ENCODE measurements around the gene RCAN2.

The RCAN2 gene

GRCh38 chr6:46453216-46453615 is 38.0 kb downstream of the RCAN2 start:
- peak overlapping the region; percentile 79 for H3K27ac ChIP-seq
- no peak for TF ChIP-seq CTCF (conservative IDR thresholded peaks at IDR 0.05)

- no peak for TF ChIP-seq CTCF (conservative IDR thresholded peaks at IDR 0.05)
- H3K27ac ChIP-seq = peak overlapping the region; percentile 79
These were observed 38.8 kb downstream of the RCAN2 start for GRCh38 chr6:46452312-46452917.

GRCh38 chr6:46451343-46451742 is 39.9 kb downstream of the RCAN2 start:
- TF ChIP-seq CTCF (conservative IDR thresholded peaks at IDR 0.05) = no peak
- H3K27ac ChIP-seq = peak overlapping the region; percentile 79

- TF ChIP-seq CTCF (conservative IDR thresholded peaks at IDR 0.05) = no peak
- H3K27ac ChIP-seq = no peak overlapping the region
These were observed 46.3 kb downstream of the RCAN2 start for GRCh38 chr6:46444772-46445454.

- no peak for TF ChIP-seq CTCF (conservative IDR thresholded peaks at IDR 0.05)
- H3K27ac ChIP-seq = no peak overlapping the region
These were observed 47.6 kb downstream of the RCAN2 start for GRCh38 chr6:46443623-46444022.

GRCh38 chr6:46440641-46441040 is 50.6 kb downstream of the RCAN2 start:
- no peak overlapping the region for H3K27ac ChIP-seq
- no peak for TF ChIP-seq CTCF (conservative IDR thresholded peaks at IDR 0.05)

- no peak overlapping the region for H3K27ac ChIP-seq
- TF ChIP-seq CTCF (conservative IDR thresholded peaks at IDR 0.05) = no peak
These were observed 51.1 kb downstream of the RCAN2 start for GRCh38 chr6:46440141-46440540.
